M059J (cell line): ENCODE results near the gene SLC25A5. TPM values are rescaled to one million over a fixed set of nuclear protein-coding genes. Genes with fewer than 3 reads are reported as not detected.
A peak's percentile ranks its signal among the peaks of the same experiment; 100 is the strongest.
"Not testable (repeated sequence)": the region's sequence is repeated elsewhere in the genome, so short reads cannot be mapped to it uniquely, and the experiment has no call there.

Experiments used
- DNase-seq: peaks from one replicate; pipeline ENCODE4 v3.0.0-alpha.2; 2012; ENCODE audit warnings: low read depth
- total RNA-seq: library from RNA; depleted of rRNA; stranded (reverse); fragments of >200 nt; shearing (Covaris generic); gene quantifications from 2 replicates; pipeline ENCODE4 v1.2.3, GENCODE V29; 2014; rRNA removed

SLC25A5 gene
- total RNA-seq, 1 experiment from 2014 or later: 956 TPM

DNA sequence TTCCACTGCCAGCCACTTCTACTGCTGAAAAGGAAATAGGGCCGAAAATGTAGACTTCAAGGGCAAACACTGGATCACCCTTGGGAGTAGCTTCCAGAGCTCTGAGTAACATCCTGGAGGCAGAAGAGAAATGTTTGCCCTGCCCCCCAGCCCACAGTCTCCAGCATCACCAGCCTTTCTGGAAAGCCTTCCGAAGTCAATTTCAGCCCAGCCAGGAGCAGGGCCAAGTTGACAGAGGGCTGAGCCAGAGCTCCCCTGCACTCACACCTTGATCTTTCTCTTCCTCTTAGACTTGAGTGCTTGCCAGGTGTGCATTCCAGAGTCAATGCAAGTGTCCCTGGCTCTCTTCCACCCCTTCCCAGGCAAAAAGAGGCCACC, 35.2 kb downstream of the SLC25A5 start:
- peak; percentile 95 for DNase-seq

DNA sequence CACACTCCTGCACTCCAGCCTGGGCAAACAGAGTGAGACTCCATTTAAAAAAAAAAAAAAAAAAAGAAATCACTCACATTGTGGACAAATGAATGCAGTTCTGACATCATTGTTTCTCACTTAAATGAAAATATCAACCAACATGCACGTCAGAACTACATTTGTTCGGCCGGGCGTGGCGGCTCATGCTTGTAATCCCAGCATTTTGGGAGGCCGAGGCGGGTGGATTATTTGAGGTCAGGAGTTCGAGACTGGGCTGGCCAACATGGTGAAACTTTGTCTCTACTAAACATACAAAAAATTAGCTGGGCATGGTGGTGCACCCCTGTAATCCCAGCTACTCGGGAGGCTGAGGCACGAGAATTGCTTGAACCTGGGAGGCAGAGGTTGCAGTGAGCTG, 36.9 kb downstream of the SLC25A5 start:
- DNase-seq: not testable (repeated sequence)

DNA sequence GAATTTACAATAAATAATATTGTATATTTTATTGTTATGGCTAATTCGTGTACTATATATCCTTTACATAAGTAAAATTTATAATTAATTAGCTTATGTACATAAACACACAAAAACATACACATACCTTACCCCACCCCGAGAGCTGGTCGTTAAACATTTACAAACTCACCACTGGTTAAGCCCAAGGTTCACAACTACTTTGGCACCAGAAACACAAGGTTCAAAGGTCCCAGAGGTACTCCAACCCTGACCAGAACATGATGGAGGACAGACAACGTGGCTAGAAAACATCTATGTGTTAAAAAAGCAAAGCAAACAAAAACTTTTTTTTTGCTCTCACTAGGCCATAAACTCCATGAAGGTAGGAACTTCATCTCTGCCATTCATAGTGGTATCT, 37.7 kb downstream of the SLC25A5 start:
- DNase-seq: no peak

DNA sequence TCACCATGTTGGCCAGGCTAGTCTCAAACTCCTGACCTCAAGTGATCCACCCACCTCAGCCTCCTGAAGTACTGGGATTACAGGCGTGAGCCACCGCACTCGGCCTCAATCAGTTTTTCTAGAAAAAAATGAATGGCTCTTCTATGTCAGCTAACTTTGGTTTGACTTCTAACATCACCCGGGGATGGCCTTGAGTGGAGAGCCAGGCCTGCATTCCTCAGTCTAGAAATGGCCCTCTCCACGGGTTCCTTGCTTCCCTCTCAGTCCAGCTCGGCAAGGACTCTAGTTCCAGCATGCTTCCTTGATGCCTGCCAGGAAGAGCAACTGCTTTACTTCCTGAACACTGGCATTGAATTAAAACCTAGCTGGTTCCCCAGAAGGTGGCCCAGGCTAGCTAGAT, 39.0 kb downstream of the SLC25A5 start:
- DNase-seq: no peak

DNA sequence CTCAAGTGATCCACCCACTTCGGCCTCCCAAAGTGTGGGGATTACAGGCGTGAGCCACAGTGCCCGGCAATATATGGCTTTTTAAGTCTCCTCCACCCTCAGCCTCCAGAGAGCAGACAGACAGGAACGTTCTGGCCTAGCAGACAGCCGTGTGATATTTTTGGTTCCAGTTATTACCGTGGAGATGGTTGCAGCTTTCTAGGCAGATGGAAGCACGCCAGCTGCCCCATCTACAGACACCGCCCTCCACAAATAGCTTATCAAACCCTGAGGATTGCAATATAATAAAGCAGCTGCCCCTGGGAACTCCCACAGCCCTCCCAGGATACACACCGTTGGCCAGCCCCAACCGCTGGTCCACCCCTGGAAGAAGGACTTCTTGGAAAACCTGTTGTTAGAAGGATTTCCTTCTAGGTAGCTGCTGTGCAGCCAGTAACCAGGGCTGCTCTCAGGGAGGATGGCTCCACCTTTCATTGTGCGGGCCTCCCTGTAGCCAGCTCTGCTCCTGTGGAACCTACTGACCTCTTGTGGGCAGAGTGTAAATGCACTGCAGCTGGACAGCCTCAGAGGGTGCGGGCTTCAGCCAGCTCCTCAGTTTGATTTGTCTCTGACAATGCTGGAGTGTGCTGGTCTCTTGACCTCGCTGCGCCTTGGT, 44.0 kb downstream of the SLC25A5 start:
- peak; percentile 85 for DNase-seq

DNA sequence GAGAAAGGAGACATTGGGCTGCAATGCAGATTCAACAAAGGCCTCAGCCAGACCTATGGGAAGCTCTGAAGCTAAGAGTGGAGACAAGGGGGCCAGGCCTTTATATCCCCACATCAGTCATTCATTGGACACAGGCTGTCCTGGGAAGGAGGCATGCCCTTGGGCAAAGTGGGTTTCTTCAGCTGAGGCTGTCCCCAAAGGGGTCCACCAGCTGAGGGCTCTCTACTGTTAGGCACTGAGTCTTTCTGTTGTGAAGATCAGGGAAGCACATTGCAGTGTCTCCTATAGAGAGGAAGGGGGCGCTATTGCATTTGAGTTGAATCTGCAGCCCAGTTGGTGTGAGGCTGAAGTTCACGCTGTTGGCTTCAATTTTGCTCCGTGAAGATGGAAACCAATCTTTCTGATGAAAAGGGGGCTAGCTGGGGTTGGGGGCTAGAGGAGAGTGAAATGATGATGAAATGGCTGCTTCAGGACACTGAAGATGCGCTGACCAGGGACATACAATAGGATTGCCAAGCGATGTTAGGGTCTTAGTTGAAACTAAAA, 48.0 kb downstream of the SLC25A5 start:
- DNase-seq: peak; percentile 71

DNA sequence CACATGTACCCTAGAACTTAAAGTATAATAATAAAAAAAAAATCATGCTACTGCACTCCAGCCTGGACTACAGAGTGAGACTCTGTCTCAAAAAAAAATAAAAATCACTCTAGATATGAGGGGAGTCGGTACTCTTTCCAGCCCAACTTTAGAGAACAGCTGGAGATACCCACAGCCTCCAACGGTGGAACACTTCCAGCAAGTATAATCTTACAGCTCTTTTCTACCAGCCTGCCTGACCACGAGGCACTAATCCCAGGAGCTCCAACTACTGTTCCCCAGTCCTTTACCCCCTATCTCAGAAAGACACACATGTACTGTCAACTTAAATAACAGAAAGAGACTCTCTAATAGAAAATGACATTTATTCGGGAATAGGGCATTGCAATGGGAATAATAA, 50.1 kb downstream of the SLC25A5 start:
- DNase-seq: no peak

Other genes starting within 250 kb of the SLC25A5 start
- gene PGRMC1, start 232.2 kb upstream of the SLC25A5 start, total RNA-seq: 563 and 702 TPM in 2 replicates
- 34.3 and 46.8 TPM in 2 replicates for gene SLC25A43, start 69.1 kb upstream of the SLC25A5 start, total RNA-seq
- gene STEEP1, start 97.0 kb downstream of the SLC25A5 start, total RNA-seq: 66.6 and 87.6 TPM in 2 replicates
- 110 and 132 TPM in 2 replicates for gene UBE2A, start 106.1 kb downstream of the SLC25A5 start, total RNA-seq
- gene NKRF, start 138.0 kb downstream of the SLC25A5 start, total RNA-seq: 9.0 and 15.7 TPM in 2 replicates
- 23.7 and 25.4 TPM in 2 replicates for gene SEPTIN6, start 224.7 kb downstream of the SLC25A5 start, total RNA-seq